A375 (cell line): ENCODE results near the gene GSK3B. TPM values are rescaled to one million over a fixed set of nuclear protein-coding genes. Genes with fewer than 3 reads are reported as not detected.

Source experiments
- small RNA-seq: library from RNA; depleted of rRNA; stranded (forward); fragments of <200 nt; gene quantifications from one replicate; pipeline ENCODE3, GENCODE V24; 2014
- total RNA-seq: library from RNA; depleted of rRNA; stranded (reverse); fragments of >200 nt; shearing (Covaris generic); gene quantifications from 2 replicates; pipeline ENCODE4 v1.2.3, GENCODE V29; 2014; rRNA removed

Gene GSK3B
- 54.7 and 67.3 TPM in 2 replicates for total RNA-seq

GRCh38 chr3:120093911-120094775 is at the start of gene GSK3B:
Gene GSK3B (minus strand): TSS chr3:120094447. CDS start chr3:120093434, 1,013 bp downstream.

DNA sequence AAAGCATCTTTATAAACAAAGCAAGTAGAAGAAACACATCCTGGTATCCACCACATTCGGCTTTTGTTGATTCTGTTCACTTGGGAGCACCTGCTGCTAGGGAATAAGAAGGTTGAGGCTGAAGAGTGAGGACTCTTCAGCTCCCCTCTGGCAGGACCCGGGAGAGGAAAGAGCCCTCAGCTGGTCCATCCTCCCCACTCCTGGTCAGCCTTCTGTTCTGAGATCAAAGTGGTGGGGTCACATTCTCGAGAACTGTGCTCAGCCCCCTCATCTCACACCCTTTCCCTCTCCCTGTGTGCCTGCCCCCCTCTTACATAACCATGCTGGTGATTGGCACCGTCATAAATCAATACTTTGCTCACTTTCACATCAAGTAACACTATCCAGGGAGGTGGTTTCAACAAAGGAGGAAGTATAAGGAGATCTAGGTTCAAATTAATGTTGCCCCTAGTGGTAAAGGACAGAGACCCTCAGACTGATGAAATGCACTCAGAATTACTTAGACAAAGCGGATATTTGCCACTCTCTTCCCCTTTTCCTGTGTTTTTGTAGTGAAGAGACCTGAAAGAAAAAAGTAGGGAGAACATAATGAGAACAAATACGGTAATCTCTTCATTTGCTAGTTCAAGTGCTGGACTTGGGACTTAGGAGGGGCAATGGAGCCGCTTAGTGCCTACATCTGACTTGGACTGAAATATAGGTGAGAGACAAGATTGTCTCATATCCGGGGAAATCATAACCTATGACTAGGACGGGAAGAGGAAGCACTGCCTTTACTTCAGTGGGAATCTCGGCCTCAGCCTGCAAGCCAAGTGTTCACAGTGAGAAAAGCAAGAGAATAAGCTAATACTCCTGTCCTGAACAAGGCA is 312.7 kb downstream of the GSK3B start, which contains the start of gene NR1I2:
Gene NR1I2, plus strand, starts transcription at position 772 of the 869 bp plus-strand sequence.

Small RNA genes lying within 50 kb of the gene (small RNA-seq; reads per million reads assigned to genes)
- not detected for gene RN7SL397P
- not detected for gene RN7SL762P

Other genes with a start within 250 kb of the GSK3B start
- gene GPR156, start 190.8 kb upstream of the GSK3B start, total RNA-seq: 0.37 and 0.83 TPM in 2 replicates